ENCODE results near the gene FOXP1. TPM values are rescaled to one million over a fixed set of nuclear protein-coding genes. Genes with fewer than 3 reads are reported as not detected.

FOXP1 gene
- total RNA-seq, 2 donors from 2014 or later, result 41.7 to 94.3 TPM

GRCh38 chr3:71513081-71513480, 70.4 kb downstream of the FOXP1 start:
- Histone ChIP-seq H3K4me3 (ENCODE audit: low read length) (no peak overlapping the region), H3K36me3 (ENCODE audit: control insufficient read depth, insufficient read depth, low read length) (no peaks in the 10 kb centered on the region), H3K27ac (ENCODE audit: low read depth, low read length) (no peak overlapping the region), H3K9ac (ENCODE audit: extremely low read depth, low read length, poor library complexity, severe bottlenecking) (no peak overlapping the region), H3K27me3 (ENCODE audit: control insufficient read depth, insufficient read depth, low read length, poor library complexity, severe bottlenecking) (no peaks in the 10 kb centered on the region), H3K9me3 (ENCODE audit: control insufficient read depth, low read length) (no peaks in the 10 kb centered on the region), H3K4me1 (ENCODE audit: control insufficient read depth, insufficient read depth, low read length) (peaks cover 13% of the 10 kb centered on the region)
- TF ChIP-seq CTCF (conservative IDR thresholded peaks at IDR 0.05), result no peak
- H3K36me3 Mint-ChIP-seq (ENCODE audit: low read depth), result no peaks in the 10 kb centered on the region
- 93 to 100% methylated on average over 5 to 6 of the region's 6 CpGs for WGBS, 2 experiments (ENCODE audit: insufficient coverage in 1 of 2, insufficient read length in 1 of 2)
- H3K4me1 Mint-ChIP-seq, result peaks cover 28% of the 10 kb centered on the region
- H3K9me3 Mint-ChIP-seq, result no peaks in the 10 kb centered on the region
- no peaks in the 10 kb centered on the region for H3K27me3 Mint-ChIP-seq (ENCODE audit: insufficient read depth)
- no peak overlapping the region for H3K4me3 Mint-ChIP-seq
- no peak overlapping the region for H3K27ac Mint-ChIP-seq
- DNase-seq, result no peak

GRCh38 chr3:71512544-71512943, 71.0 kb downstream of the FOXP1 start:
- H3K27ac Mint-ChIP-seq, result no peak overlapping the region

GRCh38 chr3:71512000-71512399, 71.5 kb downstream of the FOXP1 start:
- Histone ChIP-seq H3K4me3 (ENCODE audit: low read length) (no peak overlapping the region), H3K9me3 (ENCODE audit: control insufficient read depth, low read length) (no peaks in the 10 kb centered on the region), H3K36me3 (ENCODE audit: control insufficient read depth, insufficient read depth, low read length) (no peaks in the 10 kb centered on the region), H3K27ac (ENCODE audit: low read depth, low read length) (no peak overlapping the region), H3K9ac (ENCODE audit: extremely low read depth, low read length, poor library complexity, severe bottlenecking) (no peak overlapping the region), H3K4me1 (ENCODE audit: control insufficient read depth, insufficient read depth, low read length) (peaks cover 13% of the 10 kb centered on the region), H3K27me3 (ENCODE audit: control insufficient read depth, insufficient read depth, low read length, poor library complexity, severe bottlenecking) (no peaks in the 10 kb centered on the region)
- 64 to 71% methylated on average over 3 of the region's 3 CpGs for WGBS, 2 experiments (ENCODE audit: insufficient coverage in 1 of 2, insufficient read length in 1 of 2)
- no peak overlapping the region for H3K4me3 Mint-ChIP-seq
- peak; percentile 73 for DNase-seq
- H3K4me1 Mint-ChIP-seq, result peaks cover 29% of the 10 kb centered on the region
- no peak overlapping the region for H3K27ac Mint-ChIP-seq
- TF ChIP-seq CTCF (conservative IDR thresholded peaks at IDR 0.05), result peak; percentile 76
- H3K9me3 Mint-ChIP-seq, result no peaks in the 10 kb centered on the region
- H3K36me3 Mint-ChIP-seq (ENCODE audit: low read depth), result no peaks in the 10 kb centered on the region
- no peaks in the 10 kb centered on the region for H3K27me3 Mint-ChIP-seq (ENCODE audit: insufficient read depth)

More at GRCh38 chr3:71512544-71512943, 71.0 kb downstream of the FOXP1 start:
- no peaks in the 10 kb centered on the region for H3K27me3 Mint-ChIP-seq (ENCODE audit: insufficient read depth)
- H3K9me3 Mint-ChIP-seq, result no peaks in the 10 kb centered on the region
- Histone ChIP-seq H3K4me1 (ENCODE audit: control insufficient read depth, insufficient read depth, low read length) (peaks cover 13% of the 10 kb centered on the region), H3K27ac (ENCODE audit: low read depth, low read length) (no peak overlapping the region), H3K27me3 (ENCODE audit: control insufficient read depth, insufficient read depth, low read length, poor library complexity, severe bottlenecking) (no peaks in the 10 kb centered on the region), H3K4me3 (ENCODE audit: low read length) (no peak overlapping the region), H3K9me3 (ENCODE audit: control insufficient read depth, low read length) (no peaks in the 10 kb centered on the region), H3K36me3 (ENCODE audit: control insufficient read depth, insufficient read depth, low read length) (no peaks in the 10 kb centered on the region), H3K9ac (ENCODE audit: extremely low read depth, low read length, poor library complexity, severe bottlenecking) (no peak overlapping the region)
- peaks cover 28% of the 10 kb centered on the region for H3K4me1 Mint-ChIP-seq
- no peaks in the 10 kb centered on the region for H3K36me3 Mint-ChIP-seq (ENCODE audit: low read depth)
- peak; percentile 32 for DNase-seq
- H3K4me3 Mint-ChIP-seq, result no peak overlapping the region
- 92 to 94% methylated on average over 2 to 4 of the region's 4 CpGs for whole genome bisulfite sequencing, 2 experiments (ENCODE audit: insufficient coverage in 1 of 2, insufficient read length in 1 of 2)
- no peak for TF ChIP-seq CTCF (conservative IDR thresholded peaks at IDR 0.05)
